ENCODE results near the gene CCDC7. TPM values are rescaled to one million over a fixed set of nuclear protein-coding genes. Genes with fewer than 3 reads are reported as not detected.
"Not testable (repeated sequence)": the region's sequence is repeated elsewhere in the genome, so short reads cannot be mapped to it uniquely, and the experiment has no call there.

CCDC7 gene
- polyA plus RNA-seq, 3 donors, result 0.67 to 1.5 (median 1.2) TPM

DNA sequence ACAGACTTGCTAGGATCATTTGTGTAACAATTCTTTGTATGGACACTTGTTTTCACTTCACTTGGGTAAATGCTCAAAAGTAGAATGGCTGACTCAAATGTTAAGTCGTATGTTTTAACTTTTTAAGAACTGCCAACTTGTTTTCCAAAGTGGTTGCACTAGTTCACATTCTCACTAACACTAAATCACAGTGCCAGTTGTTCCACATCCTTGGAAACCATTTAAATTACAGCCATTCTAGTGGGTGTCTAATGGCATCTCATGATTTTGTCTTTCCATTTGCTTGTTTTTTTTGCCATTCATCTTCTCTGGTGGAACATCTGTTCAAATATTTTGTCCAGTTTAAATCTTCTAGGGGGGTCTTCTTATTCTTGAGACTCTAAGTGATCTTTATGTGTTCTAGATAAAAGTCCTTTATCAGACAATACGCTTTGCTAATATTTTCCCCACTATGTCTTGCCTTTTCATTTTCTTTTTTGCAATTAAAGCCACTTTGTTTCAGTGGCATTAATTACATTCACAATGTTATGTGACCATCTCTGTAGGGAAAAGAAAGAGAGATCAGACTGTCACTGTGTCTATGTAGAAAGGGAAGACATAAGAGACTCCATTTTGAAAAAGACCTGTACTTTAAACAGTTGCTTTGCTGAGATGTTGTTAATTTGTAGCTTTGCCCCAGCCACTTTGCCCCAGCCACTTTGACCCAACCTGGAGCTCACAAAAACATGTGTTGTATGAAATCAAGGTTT lies 448.1 kb downstream of the CCDC7 start:
- no peak overlapping the region for H3K27ac ChIP-seq (ENCODE audit: low read depth, low read length)
- 92 to 97% (median 92%) methylated on average over 2 of the region's 2 CpGs for WGBS, 3 donors

GRCh38 chr10:32895200-32895968 lies 449.4 kb downstream of the CCDC7 start:
- WGBS, 3 donors, result 78 to 94% (median 94%) methylated on average over 7 of the region's 7 CpGs

GRCh38 chr10:32901815-32902214 lies 455.9 kb downstream of the CCDC7 start:
- 94 to 96% (median 94%) methylated on average over 9 of the region's 9 CpGs for WGBS, 3 donors
- no peak overlapping the region for H3K27ac ChIP-seq (ENCODE audit: low read depth, low read length)

More at GRCh38 chr10:32895200-32895968, 449.4 kb downstream of the CCDC7 start:
- H3K27ac ChIP-seq (ENCODE audit: low read depth, low read length), result not testable (repeated sequence)

DNA sequence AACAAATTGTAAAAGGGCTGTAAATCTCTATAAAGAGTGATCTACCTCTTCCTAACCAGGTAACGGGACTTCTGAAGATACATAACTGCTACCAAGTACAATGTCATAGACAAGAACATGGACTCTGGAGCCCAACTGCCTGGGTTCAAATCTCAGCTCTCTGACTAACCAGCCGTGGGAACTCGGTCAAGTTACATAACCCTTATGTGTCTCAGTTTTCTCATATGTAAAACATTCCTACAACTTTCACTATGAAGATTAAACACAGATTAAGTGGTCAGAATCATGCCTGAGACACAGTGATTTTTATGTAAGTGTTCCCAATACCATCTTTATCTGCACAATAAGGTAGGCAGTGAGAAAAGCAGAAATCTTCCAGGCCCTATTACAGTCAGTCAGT lies 459.5 kb downstream of the CCDC7 start:
- H3K27ac ChIP-seq (ENCODE audit: low read depth, low read length), result no peak overlapping the region
- 76 to 96% (median 92%) methylated on average over 3 of the region's 3 CpGs for WGBS, 3 donors

DNA sequence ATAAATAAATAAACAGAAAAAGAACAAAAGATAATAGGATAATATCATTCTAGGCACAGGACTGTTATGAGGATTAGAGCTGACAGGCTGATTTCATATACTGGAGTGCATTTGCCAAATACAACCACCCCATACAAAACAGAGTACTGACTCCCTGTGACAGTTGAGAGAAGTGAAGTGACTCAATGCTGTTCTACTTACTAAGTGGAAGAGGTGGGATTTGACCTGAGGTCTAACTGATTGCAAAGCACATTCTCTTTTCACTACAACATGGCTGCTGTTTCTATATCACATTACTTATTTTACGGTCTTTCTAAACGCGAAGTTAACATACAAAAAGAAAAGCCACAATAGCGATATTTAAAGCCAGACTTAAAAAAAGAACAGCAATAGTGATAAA lies 460.7 kb downstream of the CCDC7 start:
- WGBS, 3 donors, result 94 to 98% (median 96%) methylated on average over 4 of the region's 4 CpGs
- H3K27ac ChIP-seq (ENCODE audit: low read depth, low read length), result no peak overlapping the region

DNA sequence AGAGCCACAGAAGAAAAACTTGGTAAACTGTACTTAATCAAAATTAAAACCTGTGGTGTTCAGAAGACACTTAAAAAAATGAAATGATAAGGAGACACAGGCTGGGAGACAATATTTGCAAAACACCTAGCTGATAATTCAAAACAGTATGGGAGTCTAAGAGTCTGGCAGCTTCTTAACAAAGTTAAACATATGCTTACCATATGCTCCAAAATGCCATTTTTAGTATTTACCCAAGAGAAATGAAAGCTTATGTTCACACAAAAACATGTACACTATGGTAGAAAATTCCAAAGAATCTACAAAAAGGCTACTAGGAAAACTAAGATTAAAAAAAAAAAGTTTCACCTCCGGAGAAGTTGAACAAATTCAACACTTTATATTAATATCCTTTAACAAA lies 463.5 kb downstream of the CCDC7 start:
- WGBS, 3 donors, result 82 to 89% (median 83%) methylated on average over 1 of the region's 1 CpG
- no peak overlapping the region for H3K27ac ChIP-seq (ENCODE audit: low read depth, low read length)

GRCh38 chr10:32909970-32910369 lies 464.0 kb downstream of the CCDC7 start:
- not testable (repeated sequence) for H3K27ac ChIP-seq (ENCODE audit: low read depth, low read length)
- WGBS, 3 donors, result 84 to 94% (median 86%) methylated on average over 5 of the region's 7 CpGs

- no peak overlapping the region for H3K27ac ChIP-seq (ENCODE audit: low read depth, low read length)
- 73 to 75% (median 73%) methylated on average over 11 of the region's 11 CpGs for WGBS, 3 donors
These were observed 465.5 kb downstream of the CCDC7 start for GRCh38 chr10:32911285-32912016.

DNA sequence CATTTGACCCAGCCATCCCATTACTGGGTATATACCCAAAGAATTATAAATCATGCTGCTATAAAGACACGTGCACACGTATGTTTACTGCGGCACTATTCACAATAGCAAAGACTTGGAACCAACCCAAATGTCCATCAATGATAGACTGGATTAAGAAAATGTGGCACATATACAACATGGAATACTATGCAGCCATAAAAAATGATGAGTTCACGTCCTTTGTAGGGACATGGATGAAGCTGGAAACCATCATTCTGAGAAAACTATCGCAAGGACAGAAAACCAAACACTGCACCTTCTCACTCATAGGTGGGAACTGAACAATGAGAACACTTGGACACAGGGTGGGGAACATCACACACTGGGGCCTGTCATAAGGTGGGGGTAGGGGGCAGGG lies 471.9 kb downstream of the CCDC7 start:
- 96 to 99% (median 98%) methylated on average over 2 to 4 of the region's 5 CpGs for WGBS, 3 donors
- H3K27ac ChIP-seq (ENCODE audit: low read depth, low read length), result not testable (repeated sequence)

DNA sequence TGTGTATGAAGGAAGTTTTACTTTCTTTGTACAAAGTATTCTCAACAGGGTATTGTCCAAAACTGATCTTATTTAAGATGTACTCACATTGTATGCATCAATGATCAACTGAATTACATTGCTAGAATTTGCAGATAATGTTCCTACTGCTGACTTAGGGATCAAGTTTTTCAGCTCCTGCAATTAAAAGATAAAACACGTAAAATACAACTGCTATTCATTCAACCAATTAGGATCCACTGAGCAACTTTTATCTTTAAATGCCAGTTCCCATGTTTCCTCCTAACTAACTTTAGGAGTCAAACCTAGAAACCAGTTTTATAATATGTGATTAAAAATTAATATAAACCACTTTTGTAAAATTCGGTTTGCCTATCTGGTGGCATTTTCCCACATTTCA lies 476.2 kb downstream of the CCDC7 start:
- H3K27ac ChIP-seq (ENCODE audit: low read depth, low read length), result no peak overlapping the region
- WGBS, 3 donors, result 77 to 91% (median 85%) methylated on average over 2 of the region's 2 CpGs

- H3K27ac ChIP-seq (ENCODE audit: low read depth, low read length), result no peak overlapping the region
- WGBS, 3 donors, result 62 to 78% (median 67%) methylated on average over 2 of the region's 2 CpGs
These were observed 477.2 kb downstream of the CCDC7 start for GRCh38 chr10:32923134-32923533.

- 86 to 87% (median 86%) methylated on average over 2 of the region's 2 CpGs for WGBS, 3 donors
- no peak overlapping the region for H3K27ac ChIP-seq (ENCODE audit: low read depth, low read length)
These were observed 477.9 kb downstream of the CCDC7 start for GRCh38 chr10:32923849-32924248.

Other genes starting within 250 kb of the CCDC7 start
- 10 to 100 TPM in 2 of 3 donors, 1 to 10 TPM in 1; 8.9 to 18.4 (median 14.3) TPM for gene EPC1, start 99.0 kb upstream of the CCDC7 start, polyA plus RNA-seq

Data from adipose tissue (tissue), 3 donors.